Esophagus muscularis mucosa (tissue), 3 donors: ENCODE results near the gene PBX3.

Source experiments
- CTCF ChIP-seq, 3 experiments: fragments of 200-600 bp in 2 of 3; fragments of 450-650 bp in 1 of 3; sonication (generic) in 2 of 3; IDR thresholded peaks; one replicate each; pipeline ENCODE4 v1.5.1; 2017 to 2019; ENCODE audit warnings: antibody characterized with exemption in 3 of 3, mild to moderate bottlenecking in 2 of 3, moderate library complexity in 1 of 3
- POLR2A ChIP-seq: fragments of 450-650 bp; IDR thresholded peaks from one replicate; pipeline ENCODE4 v1.6.1; 2017; ENCODE audit warnings: antibody characterized with exemption, moderate library complexity, mild to moderate bottlenecking, low read depth
- POLR2AphosphoS5 ChIP-seq, 2 donors: sonication (generic); formaldehyde crosslinking; IDR thresholded peaks; one replicate each; pipeline ENCODE4 v1.6.1; 2017; ENCODE audit warnings: antibody characterized with exemption in 2 of 2

GRCh38 chr9:125789196-125789595, 42.0 kb downstream of the PBX3 start:
- TF ChIP-seq CTCF (IDR thresholded peaks at IDR 0.05) (no peak), POLR2AphosphoS5 (IDR thresholded peaks at IDR 0.05) (no peak), POLR2A (no peak)
